BJ (cell line): ENCODE measurements around the gene PRSS56. TPM values are rescaled to one million over a fixed set of nuclear protein-coding genes. Genes with fewer than 3 reads are reported as not detected.

Experiments used
- CTCF ChIA-PET: fragments of 350-600 bp; formaldehyde crosslinking; extraction: SDS; loops from one replicate; lab custom pipeline; 2021; ENCODE audit warnings: antibody characterized with exemption, inconsistent platforms; lab: Yijun Ruan, JAX
- POLR2A ChIA-PET: fragments of 300-600 bp; sonication (Branson Sonifier 250); formaldehyde crosslinking; extraction: SDS; loops from one replicate; lab custom pipeline; 2021; ENCODE audit warnings: antibody characterized with exemption; lab: Charles Lee
- DNase-seq: peaks from one replicate; pipeline ENCODE4 v3.0.0-alpha.2; 2011; ENCODE audit warnings: low read depth
- H3K27me3 ChIP-seq: 2 replicates; pipeline ENCODE4 v1.6.0; 2011; ENCODE audit warnings: low read length; ENCODE audit not compliant: control insufficient read depth, insufficient read depth
- H3K36me3 ChIP-seq: 2 replicates; pipeline ENCODE4 v1.5.1; 2011; ENCODE audit warnings: low read length; ENCODE audit not compliant: control insufficient read depth, insufficient read depth
- H3K4me3 ChIP-seq: 2 replicates; pipeline ENCODE4 v1.5.1; 2011; ENCODE audit warnings: low read depth, mild to moderate bottlenecking, control low read depth, low read length
- CTCF ChIP-seq: IDR thresholded peaks from 2 replicates; pipeline ENCODE4 v1.5.1; 2011; ENCODE audit warnings: low read depth, mild to moderate bottlenecking, control low read depth, inconsistent platforms, low read length, moderate library complexity; ENCODE audit not compliant: insufficient read depth
- polyA plus RNA-seq: library from polyadenylated mRNA; depleted of rRNA; stranded (reverse); fragments of >200 nt; gene quantifications from 2 replicates; pipeline ENCODE4 v1.2.3, GENCODE V29; 2011

The PRSS56 gene
- polyA plus RNA-seq, 1 experiment: not detected

- CTCF ChIA-PET: no interaction called here
- DNase-seq: no peak
- Histone ChIP-seq H3K27me3 (no peaks in the 10 kb centered on the region), H3K4me3 (no peak overlapping the region), H3K36me3 (no peaks in the 10 kb centered on the region; the same call in 1 of the 2 replicates)
- TF ChIP-seq CTCF: no peak
- POLR2A ChIA-PET: no interaction called here
These were observed 36.2 kb downstream of the PRSS56 start for GRCh38 chr2:232556426-232556825.

GRCh38 chr2:232562515-232563151 is 42.4 kb downstream of the PRSS56 start:
- no peak for TF ChIP-seq CTCF
- Histone ChIP-seq H3K4me3 (no peak overlapping the region), H3K27me3 (no peaks in the 10 kb centered on the region), H3K36me3 (peaks cover 16% of the 10 kb centered on the region)
- ChIA-PET CTCF (interaction anchor here (0.6 kb wide), 1 partner anchor 471 kb away, joined by 4 read pairs; no protein-coding TSS in a partner anchor), POLR2A (interaction anchor here (0.6 kb wide), 2 partner anchors 12 to 18 kb away, joined by 12 to 17 read pairs; partner anchors contain the start of genes EIF4E2 and TIGD1)
- DNase-seq: no peak

GRCh38 chr2:232563580-232563979 is 43.4 kb downstream of the PRSS56 start:
- no peaks in the 10 kb centered on the region for H3K27me3 ChIP-seq
- H3K36me3 ChIP-seq: peaks cover 16% of the 10 kb centered on the region
- ChIA-PET POLR2A (no interaction called here), CTCF (no interaction called here)
- H3K4me3 ChIP-seq: no peak overlapping the region
- no peak for DNase-seq
- TF ChIP-seq CTCF: no peak

- no peak for TF ChIP-seq CTCF
- H3K4me3 ChIP-seq: no peak overlapping the region
- CTCF ChIA-PET: interaction anchor here (0.8 kb wide), 1 partner anchor 12 kb away, joined by 3 read pairs; no protein-coding TSS in a partner anchor
- peaks cover 25% of the 10 kb centered on the region for H3K36me3 ChIP-seq
- H3K27me3 ChIP-seq: no peaks in the 10 kb centered on the region
- no peak for DNase-seq
- POLR2A ChIA-PET: no interaction called here
These were observed 47.5 kb downstream of the PRSS56 start for GRCh38 chr2:232567721-232568120.

GRCh38 chr2:232568161-232568560 is 48.0 kb downstream of the PRSS56 start:
- no peak for TF ChIP-seq CTCF
- Histone ChIP-seq H3K36me3 (peaks cover 25% of the 10 kb centered on the region), H3K27me3 (no peaks in the 10 kb centered on the region), H3K4me3 (no peak overlapping the region)
- ChIA-PET CTCF (no interaction called here), POLR2A (no interaction called here)
- peak; percentile 80 for DNase-seq
